HG03025 (cell line): ENCODE results near the gene ZFP57.
"Not testable (repeated sequence)": the region's sequence is repeated elsewhere in the genome, so short reads cannot be mapped to it uniquely, and the experiment has no call there.

Source experiments
- ATAC-seq: cut with Tn5 transposase; IDR thresholded peaks from one replicate; pipeline ENCODE4 v1.9.1; 2021; ENCODE audit warnings: mild to moderate bottlenecking, moderate library complexity; ENCODE audit not compliant: unreplicated experiment, low FRiP score

The ZFP57 gene

GRCh38 chr6:29696147-29697125 is 15.5 kb upstream of the ZFP57 start:
- no peak for ATAC-seq

- no peak for ATAC-seq
Measured at GRCh38 chr6:29694637-29695036, 13.7 kb upstream of the ZFP57 start.

DNA sequence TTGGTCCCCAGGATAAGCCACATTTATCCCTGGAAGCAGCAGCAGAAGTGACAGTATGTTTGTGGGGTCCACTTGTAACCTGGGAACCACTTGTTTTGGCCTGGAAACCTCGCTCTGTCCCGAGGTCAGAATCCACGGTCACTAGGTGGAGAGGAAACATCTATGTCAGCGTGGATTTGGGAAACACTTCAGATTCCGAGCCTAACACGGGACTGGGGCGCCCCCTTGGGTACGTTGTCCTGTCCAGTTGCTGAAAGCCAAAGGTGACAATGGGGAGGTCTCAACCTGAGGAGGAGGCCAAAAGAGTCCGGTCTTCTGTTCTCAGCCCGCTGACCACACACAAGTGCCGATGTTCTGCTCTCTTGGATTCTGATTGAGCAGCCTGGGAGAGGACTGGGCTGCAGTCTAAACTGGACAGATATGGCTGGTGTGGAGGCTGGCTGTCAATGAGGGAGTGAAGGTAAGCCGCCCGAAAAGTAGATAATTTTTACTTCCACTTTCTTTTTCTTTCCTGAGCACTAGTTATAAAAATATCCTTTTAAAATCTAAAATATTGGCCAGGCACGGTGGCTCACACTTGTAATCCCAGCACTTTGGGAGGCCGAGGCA is 4.9 kb upstream of the ZFP57 start:
- ATAC-seq: no peak

DNA sequence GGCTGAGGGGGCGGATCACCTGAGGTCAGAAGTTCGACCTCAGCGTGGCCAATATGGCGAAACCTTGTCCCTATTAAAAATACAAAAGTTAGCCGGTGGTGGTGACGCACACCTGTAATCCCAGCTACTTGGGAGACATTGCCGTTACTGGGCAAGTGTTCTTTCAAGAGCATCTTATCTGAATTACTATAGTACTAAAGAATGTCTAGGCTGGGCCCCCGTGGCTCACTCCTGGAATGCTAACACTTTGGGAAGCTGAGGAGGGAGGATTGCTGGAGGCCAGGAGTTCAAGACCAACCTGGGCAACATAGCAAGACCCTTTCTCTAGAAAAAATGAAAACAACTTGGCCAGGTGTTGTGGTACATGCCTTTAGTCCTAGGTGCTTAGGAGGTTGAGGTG is 859 bp upstream of the ZFP57 start:
- no peak for ATAC-seq

DNA sequence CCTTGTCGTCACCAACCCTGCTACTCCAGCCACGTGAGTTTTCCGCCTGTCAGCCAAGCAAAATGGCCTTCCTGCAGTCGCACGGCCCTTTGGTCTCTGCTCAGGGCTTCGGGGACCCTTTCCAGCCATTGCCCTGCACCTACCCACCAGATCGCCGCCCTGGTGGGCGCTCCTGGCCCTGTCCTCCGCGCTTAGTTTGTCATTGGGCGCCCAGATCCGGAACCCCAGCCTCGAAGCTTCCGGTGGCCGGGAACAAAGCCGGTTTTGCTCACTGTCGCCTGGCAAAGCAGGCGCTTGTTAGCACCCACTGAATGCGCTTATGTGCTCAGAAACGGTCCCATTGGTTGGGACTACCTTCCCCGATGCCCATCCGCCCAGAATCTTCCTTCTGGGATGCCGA is 536 bp downstream of the ZFP57 start:
- ATAC-seq: no peak

DNA sequence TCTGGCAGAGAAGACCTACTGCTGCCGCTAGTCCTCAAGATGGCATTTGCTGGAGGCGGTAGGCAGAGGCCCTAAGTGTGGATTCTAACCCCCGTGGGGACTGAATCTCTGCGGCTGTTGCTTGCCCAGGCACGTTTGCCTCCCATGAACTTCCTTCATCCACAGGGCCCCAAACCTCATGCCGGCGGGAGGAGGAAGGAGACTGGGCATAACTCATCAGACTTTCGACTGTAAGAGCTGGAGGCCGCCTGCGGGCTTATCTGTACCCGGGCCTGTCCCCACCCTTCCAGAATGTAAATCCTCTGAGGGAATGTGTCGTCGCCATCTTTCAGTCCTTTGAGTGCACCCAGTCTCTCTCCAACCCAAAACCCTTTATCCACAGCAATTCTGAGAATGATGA is 990 bp downstream of the ZFP57 start:
- ATAC-seq: no peak

- ATAC-seq: no peak
Measured at GRCh38 chr6:29678114-29678513, 2.8 kb downstream of the ZFP57 start.

DNA sequence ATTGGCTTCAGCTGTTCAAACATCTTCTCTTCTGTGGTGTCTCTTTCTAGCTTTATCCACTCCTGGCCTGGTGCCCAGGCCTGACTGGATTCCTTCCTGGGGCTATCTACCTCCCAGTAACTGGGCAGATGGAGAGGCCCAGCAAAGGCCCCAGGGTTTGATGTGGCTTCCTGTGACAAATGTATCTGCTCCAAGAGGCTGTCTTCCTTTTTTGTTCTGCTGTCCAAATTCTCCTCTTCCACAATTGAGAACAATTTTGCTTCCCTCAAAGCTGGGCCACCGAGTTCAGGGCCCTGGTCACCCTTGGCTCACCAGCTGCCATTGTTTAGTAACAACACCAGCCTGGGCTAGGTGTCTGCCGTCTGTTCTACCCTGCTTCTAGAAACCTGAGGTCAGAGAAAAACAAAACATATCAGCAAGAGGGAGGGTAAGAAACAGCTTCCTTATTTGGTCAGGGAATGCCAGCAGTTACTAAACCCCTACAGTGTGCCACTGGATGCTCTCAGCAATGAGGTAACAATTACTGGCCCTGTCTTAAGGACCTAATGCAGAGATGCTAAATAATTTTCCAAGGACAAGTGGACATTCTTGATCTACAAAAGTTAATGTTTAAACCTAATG is 3.9 kb downstream of the ZFP57 start:
- ATAC-seq: no peak

DNA sequence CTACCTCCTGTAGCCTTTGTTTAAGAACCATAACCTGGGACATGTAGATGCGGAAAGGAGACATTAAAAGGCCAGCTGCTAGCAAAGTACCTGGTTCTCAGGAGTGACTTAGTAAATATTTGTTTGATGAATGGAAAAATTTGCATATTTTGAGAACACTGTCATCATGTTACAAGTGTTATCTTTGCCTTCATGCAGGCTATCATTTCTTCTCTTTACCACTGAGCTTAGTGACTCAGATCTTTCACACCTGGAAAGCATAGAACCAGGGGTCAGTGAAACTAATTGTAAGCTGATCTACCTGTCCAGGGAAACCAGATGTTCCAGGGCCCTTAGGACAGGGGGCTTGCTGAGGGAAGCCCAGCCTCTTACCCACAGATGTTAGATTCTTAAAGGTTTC is 5.4 kb downstream of the ZFP57 start:
- ATAC-seq: no peak

DNA sequence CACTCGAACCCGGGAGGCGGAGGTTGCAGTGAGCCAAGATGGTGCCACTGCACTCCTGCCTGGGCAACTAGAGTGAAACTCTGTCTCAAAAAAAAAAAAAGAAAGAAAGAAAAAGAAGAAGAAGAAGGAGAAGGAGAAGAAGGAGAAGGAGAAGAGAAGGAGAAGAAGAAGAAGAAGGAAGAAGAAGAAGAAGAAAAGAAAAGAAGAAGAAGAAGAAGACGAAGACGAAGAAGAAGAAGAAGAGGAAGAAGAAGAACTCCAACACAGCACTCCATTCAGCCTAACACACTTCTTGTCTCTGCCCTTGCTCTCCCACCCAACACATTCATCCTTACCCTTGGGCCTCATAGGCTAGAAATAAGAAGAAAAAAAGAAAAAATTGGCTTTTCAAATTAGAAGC is 6.9 kb downstream of the ZFP57 start:
- no peak for ATAC-seq

- no peak for ATAC-seq
Measured at GRCh38 chr6:29673161-29673560, 7.8 kb downstream of the ZFP57 start.

DNA sequence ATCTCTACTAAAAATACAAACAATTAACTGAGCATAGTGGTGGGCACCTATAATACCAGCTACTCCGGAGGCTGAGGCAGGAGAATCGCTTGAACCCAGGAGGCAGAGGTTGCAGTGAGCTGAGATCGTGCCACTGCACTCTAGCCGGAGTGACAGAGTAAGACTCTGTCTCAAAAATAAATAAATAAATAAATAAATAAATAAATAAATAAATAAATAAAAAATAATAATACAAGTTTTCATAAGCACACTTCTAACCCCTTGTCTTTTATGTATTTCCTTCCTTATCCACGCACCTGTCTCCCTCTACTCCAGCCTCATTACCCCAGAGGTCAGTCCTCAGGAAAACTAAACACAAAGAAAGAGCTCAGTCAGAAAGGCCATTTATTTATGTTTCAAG is 8.8 kb downstream of the ZFP57 start:
- not testable (repeated sequence) for ATAC-seq

DNA sequence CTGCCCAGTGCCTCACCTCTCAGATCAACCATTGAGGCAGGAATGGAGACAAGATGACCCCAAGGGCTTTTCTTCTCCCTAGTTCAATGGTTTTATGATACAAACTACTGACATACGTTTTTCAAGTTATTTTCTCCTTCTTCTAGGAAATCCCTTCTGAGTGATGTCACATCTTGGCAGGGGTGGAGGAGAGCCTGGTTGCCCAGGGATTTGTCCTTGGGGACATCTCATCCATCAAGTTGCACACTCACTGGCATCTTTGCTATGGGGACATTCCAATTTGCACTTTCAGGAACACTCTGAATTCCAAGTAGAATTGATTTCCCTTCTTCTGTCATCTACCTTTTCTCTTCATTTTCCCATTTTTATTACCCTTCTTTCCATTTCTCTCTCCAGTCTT is 9.9 kb downstream of the ZFP57 start:
- no peak for ATAC-seq

DNA sequence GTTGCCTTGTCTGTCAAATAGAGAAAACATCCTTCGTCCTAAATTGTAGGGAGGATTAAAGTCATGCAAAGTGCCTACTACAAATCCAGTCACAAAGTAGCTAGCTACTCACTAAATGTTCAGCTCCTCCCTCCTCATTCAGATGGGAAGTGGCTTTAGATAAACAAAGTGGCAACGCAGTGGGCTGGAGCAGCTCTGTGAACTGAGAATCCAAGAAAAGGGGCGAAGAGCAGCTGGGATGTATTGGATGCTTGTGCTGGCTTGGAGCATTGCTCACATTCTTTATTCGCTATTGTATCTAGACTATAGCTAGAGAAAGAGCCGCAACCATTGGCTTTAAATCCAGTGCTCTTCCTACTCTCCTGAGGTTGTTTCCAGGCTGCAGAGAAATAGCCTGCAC is 13.8 kb downstream of the ZFP57 start:
- no peak for ATAC-seq

- ATAC-seq: no peak
Measured at GRCh38 chr6:29666826-29667130, 14.2 kb downstream of the ZFP57 start.

- no peak for ATAC-seq
Measured at GRCh38 chr6:29665942-29666825, 14.8 kb downstream of the ZFP57 start.

GRCh38 chr6:29663300-29664042 is 17.5 kb downstream of the ZFP57 start:
- ATAC-seq: no peak

GRCh38 chr6:29661502-29662141 is 19.3 kb downstream of the ZFP57 start:
- ATAC-seq: not testable (repeated sequence)

GRCh38 chr6:29661071-29661470 is 19.9 kb downstream of the ZFP57 start:
- no peak for ATAC-seq

DNA sequence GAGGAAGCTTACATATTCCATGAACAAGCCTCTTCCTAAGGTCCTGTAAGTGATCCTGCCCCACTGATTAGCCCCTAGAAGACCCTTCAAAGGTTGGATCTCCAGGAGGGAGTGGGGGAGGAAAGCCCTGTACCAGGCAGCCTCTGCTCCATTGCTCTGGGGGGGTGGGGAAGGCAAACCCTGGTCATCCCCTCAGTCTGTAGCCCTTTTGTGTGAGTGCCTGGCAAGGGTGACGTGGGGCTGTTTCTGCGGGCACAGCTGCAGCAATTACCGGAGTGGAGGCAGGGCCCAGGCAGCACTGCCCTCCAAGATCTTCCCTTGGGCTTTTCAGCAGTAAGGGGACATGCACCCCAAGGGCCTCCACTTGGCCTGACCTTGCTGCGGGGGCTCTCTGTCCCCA is 24.2 kb downstream of the ZFP57 start, which contains the start of gene MOG:
TSS of gene MOG (plus strand) at position 295 of the 400 bp plus-strand sequence. CDS start 118 bp downstream, outside the sequence.
- no peak for ATAC-seq
